Measurements from ENCODE around the gene ADRA1B. TPM values are rescaled to one million over a fixed set of nuclear protein-coding genes. Genes with fewer than 3 reads are reported as not detected.

ADRA1B gene
- polyA plus RNA-seq, 2 of the 4 experiments (the other 2 are of a cell fraction), result 4.4 to 8.5 TPM

DNA sequence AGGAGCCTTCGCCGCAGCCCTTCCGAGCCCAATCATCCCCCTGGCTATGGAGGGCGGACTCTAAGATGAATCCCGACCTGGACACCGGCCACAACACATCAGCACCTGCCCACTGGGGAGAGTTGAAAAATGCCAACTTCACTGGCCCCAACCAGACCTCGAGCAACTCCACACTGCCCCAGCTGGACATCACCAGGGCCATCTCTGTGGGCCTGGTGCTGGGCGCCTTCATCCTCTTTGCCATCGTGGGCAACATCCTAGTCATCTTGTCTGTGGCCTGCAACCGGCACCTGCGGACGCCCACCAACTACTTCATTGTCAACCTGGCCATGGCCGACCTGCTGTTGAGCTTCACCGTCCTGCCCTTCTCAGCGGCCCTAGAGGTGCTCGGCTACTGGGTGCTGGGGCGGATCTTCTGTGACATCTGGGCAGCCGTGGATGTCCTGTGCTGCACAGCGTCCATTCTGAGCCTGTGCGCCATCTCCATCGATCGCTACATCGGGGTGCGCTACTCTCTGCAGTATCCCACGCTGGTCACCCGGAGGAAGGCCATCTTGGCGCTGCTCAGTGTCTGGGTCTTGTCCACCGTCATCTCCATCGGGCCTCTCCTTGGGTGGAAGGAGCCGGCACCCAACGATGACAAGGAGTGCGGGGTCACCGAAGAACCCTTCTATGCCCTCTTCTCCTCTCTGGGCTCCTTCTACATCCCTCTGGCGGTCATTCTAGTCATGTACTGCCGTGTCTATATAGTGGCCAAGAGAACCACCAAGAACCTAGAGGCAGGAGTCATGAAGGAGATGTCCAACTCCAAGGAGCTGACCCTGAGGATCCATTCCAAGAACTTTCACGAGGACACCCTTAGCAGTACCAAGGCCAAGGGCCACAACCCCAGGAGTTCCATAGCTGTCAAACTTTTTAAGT, 819 bp downstream of the ADRA1B start:
- H3K4me2 ChIP-seq, result peak overlapping the region; percentile 75
- 90% methylated on average over 29 of the region's 36 CpGs for WGBS (ENCODE audit: missing lambda C conversion rate)
- H3K27ac ChIP-seq, result peak overlapping the region; percentile 89 to 96
- H3K4me3 ChIP-seq, result peak overlapping the region; percentile 63
- CTCF ChIA-PET, result interaction anchor here (0.6 to 16.6 kb wide), 31 partner anchors 9 to 630 kb away, joined by 3 to 220 read pairs (median 4); no protein-coding TSS in a partner anchor
- peaks cover 76% of the 10 kb centered on the region for H3K4me1 ChIP-seq
- no peaks in the 10 kb centered on the region for H3K9me3 ChIP-seq
- POLR2A ChIA-PET, result interaction anchor here (0.6 to 1.2 kb wide), 2 partner anchors 144 to 466 kb away, joined by 3 to 4 read pairs; no protein-coding TSS in a partner anchor
- FAIRE-seq (no peak), ATAC-seq (peak; percentile 27 to 37), DNase-seq (ENCODE audit: low read depth in 1 of 2, low spot score in 1 of 2) (peak; percentile 36 to 39)
- TF ChIP-seq, protein P1, sequence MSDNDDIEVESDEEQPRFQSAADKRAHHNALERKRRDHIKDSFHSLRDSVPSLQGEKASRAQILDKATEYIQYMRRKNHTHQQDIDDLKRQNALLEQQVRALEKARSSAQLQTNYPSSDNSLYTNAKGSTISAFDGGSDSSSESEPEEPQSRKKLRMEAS (IDR thresholded peaks at IDR 0.05), result peak; percentile 53
- TF ChIP-seq RAD21 (conservative IDR thresholded peaks at IDR 0.05 in 1 of 2, IDR thresholded peaks at IDR 0.05 in 1 of 2) (peak in 1 of 2 experiments; percentile 9; a peak in 1 of 5 replicates), TFCP2L1 (CRISPR knock-in tag; IDR thresholded peaks at IDR 0.05) (no peak), EP300 (IDR thresholded peaks at IDR 0.05) (no peak), MYC (IDR thresholded peaks at IDR 0.05; ENCODE audit: borderline replicate concordance, low read length) (no peak), HOXB13 (CRISPR knock-in tag; IDR thresholded peaks at IDR 0.05; ENCODE audit: low read depth) (no peak), HOXB5 (CRISPR knock-in tag; IDR thresholded peaks at IDR 0.05) (no peak), MAFK (IDR thresholded peaks at IDR 0.05; ENCODE audit: partially characterized antibody) (no peak), KDM1A (IDR thresholded peaks at IDR 0.05; ENCODE audit: low read depth) (no peak)

DNA sequence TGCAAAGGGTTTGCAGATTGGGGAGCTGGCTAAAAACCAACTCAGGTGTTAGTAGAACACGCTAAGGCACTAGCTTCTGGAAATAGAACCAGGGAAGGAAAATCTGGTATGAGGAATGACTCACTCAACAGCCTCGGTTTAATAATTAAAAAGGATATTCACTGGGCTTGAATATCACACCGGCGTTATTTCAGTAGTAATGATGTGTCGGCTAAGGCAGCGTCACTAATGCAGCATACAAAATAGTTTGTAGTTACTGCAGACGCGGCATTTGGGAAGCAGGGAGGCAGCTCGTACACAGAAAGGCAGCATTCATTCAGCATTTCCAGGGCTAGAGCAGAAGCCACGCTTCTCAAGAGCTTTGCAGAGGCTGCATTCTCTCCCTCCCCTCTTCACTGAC, 1.7 kb downstream of the ADRA1B start:
- Histone ChIP-seq H3K4me2 (peak overlapping the region; percentile 75), H3K27ac (peak overlapping the region; percentile 89 to 96; a peak in 5 of 6 replicates), H3K4me1 (peaks cover 67% of the 10 kb centered on the region), H3K9me3 (no peaks in the 10 kb centered on the region), H3K4me3 (peak overlapping the region; percentile 63)
- WGBS (ENCODE audit: missing lambda C conversion rate), result 2% methylated on average over 10 of the region's 10 CpGs
- ChIA-PET POLR2A (interaction anchor here (0.6 kb wide), 1 partner anchor 145 kb away, joined by 3 read pairs; no protein-coding TSS in a partner anchor), CTCF (interaction anchor here (0.6 to 16.6 kb wide), 18 partner anchors 10 to 631 kb away, joined by 3 to 220 read pairs (median 4); no protein-coding TSS in a partner anchor)
- peak in 1 of 2 experiments; percentile 1; a peak in 1 of 6 replicates for ATAC-seq
- TF ChIP-seq TP53 (CRISPR knock-in tag; IDR thresholded peaks at IDR 0.05) (no peak), FOSL2 (IDR thresholded peaks at IDR 0.05) (peak; percentile 18; the same call in 1 of the 2 replicates), FOSL2 (CRISPR knock-in tag; IDR thresholded peaks at IDR 0.05) (peak; percentile 72), NR3C1 (IDR thresholded peaks at IDR 0.05) (no peak)
- peak; percentile 37 to 41 for DNase-seq (ENCODE audit: low read depth in 1 of 2, low spot score in 1 of 2)
- FAIRE-seq, result no peak

DNA sequence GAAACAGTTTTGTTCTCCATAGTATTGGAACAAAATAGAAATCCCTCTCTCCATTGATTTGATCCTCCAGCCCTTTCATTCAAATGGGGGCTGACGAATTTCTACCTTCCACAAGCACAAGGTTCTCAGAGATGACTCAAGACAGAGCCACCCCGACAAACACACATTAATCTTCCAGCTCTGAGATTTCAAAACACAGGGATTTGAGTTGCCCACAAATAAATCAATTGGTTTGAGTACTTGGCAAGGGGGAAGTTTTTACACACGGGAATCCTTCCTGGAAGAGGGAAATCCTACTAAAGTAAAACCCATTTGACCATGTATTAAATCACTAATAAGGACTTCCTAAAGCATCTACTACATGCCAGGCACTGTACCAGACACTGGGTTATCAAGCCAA, 5.4 kb downstream of the ADRA1B start:
- no peak overlapping the region for H3K27ac ChIP-seq
- H3K4me3 ChIP-seq, result no peak overlapping the region
- FAIRE-seq (no peak), ATAC-seq (no peak), DNase-seq (ENCODE audit: low read depth in 1 of 2, low spot score in 1 of 2) (no peak)
- H3K4me1 ChIP-seq, result peaks cover 41% of the 10 kb centered on the region
- ChIA-PET CTCF (interaction anchor here (0.8 to 16.6 kb wide), 3 partner anchors 340 to 606 kb away, joined by 3 to 220 read pairs (median 6); no protein-coding TSS in a partner anchor), POLR2A (no interaction called here)
- H3K9me3 ChIP-seq, result no peaks in the 10 kb centered on the region
- no peak for TF ChIP-seq HOXA7 (CRISPR knock-in tag; IDR thresholded peaks at IDR 0.05)
- no peak for TF ChIP-seq BHLHE40 (IDR thresholded peaks at IDR 0.05; ENCODE audit: low read depth, low read length)
- TF ChIP-seq EHF (CRISPR knock-in tag; IDR thresholded peaks at IDR 0.05), result no peak
- TF ChIP-seq NFE2L2 (conservative IDR thresholded peaks at IDR 0.05; ENCODE audit: low read length), result no peak
- no peak for TF ChIP-seq MAZ (IDR thresholded peaks at IDR 0.05; ENCODE audit: borderline replicate concordance, low read depth, low read length)
- TF ChIP-seq, protein P2, sequence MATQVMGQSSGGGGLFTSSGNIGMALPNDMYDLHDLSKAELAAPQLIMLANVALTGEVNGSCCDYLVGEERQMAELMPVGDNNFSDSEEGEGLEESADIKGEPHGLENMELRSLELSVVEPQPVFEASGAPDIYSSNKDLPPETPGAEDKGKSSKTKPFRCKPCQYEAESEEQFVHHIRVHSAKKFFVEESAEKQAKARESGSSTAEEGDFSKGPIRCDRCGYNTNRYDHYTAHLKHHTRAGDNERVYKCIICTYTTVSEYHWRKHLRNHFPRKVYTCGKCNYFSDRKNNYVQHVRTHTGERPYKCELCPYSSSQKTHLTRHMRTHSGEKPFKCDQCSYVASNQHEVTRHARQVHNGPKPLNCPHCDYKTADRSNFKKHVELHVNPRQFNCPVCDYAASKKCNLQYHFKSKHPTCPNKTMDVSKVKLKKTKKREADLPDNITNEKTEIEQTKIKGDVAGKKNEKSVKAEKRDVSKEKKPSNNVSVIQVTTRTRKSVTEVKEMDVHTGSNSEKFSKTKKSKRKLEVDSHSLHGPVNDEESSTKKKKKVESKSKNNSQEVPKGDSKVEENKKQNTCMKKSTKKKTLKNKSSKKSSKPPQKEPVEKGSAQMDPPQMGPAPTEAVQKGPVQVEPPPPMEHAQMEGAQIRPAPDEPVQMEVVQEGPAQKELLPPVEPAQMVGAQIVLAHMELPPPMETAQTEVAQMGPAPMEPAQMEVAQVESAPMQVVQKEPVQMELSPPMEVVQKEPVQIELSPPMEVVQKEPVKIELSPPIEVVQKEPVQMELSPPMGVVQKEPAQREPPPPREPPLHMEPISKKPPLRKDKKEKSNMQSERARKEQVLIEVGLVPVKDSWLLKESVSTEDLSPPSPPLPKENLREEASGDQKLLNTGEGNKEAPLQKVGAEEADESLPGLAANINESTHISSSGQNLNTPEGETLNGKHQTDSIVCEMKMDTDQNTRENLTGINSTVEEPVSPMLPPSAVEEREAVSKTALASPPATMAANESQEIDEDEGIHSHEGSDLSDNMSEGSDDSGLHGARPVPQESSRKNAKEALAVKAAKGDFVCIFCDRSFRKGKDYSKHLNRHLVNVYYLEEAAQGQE (IDR thresholded peaks at IDR 0.05), result no peak
- no peak for TF ChIP-seq HEYL (CRISPR knock-in tag; IDR thresholded peaks at IDR 0.05)
- TF ChIP-seq PHF8 (IDR thresholded peaks at IDR 0.05; ENCODE audit: borderline replicate concordance, low read depth), result no peak
- no peak for TF ChIP-seq POLR2AphosphoS2 (conservative IDR thresholded peaks at IDR 0.05; ENCODE audit: low read length)
- TF ChIP-seq ESRRA (IDR thresholded peaks at IDR 0.05; ENCODE audit: borderline replicate concordance, low read length), result no peak
- no peak for TF ChIP-seq NPAS2 (CRISPR knock-in tag; IDR thresholded peaks at IDR 0.05; ENCODE audit: borderline replicate concordance)
- TF ChIP-seq SREBF2 (IDR thresholded peaks at IDR 0.05), result no peak
- TF ChIP-seq FOSB (CRISPR knock-in tag; IDR thresholded peaks at IDR 0.05), result no peak
- TF ChIP-seq KDM1A (IDR thresholded peaks at IDR 0.05; ENCODE audit: low read depth), result no peak
- TF ChIP-seq SMC3 (IDR thresholded peaks at IDR 0.05), result no peak
- H3K4me2 ChIP-seq, result no peak overlapping the region
- 67% methylated on average over 3 of the region's 3 CpGs for WGBS (ENCODE audit: missing lambda C conversion rate)

Measured in A549 (cell line).